ENCODE measurements around the gene UVSSA.
"Not testable (repeated sequence)": the region's sequence is repeated elsewhere in the genome, so short reads cannot be mapped to it uniquely, and the experiment has no call there.

UVSSA gene

GRCh38 chr4:1331591-1332353 is 15.2 kb upstream of the UVSSA start:
- no peak for DNase-seq

DNA sequence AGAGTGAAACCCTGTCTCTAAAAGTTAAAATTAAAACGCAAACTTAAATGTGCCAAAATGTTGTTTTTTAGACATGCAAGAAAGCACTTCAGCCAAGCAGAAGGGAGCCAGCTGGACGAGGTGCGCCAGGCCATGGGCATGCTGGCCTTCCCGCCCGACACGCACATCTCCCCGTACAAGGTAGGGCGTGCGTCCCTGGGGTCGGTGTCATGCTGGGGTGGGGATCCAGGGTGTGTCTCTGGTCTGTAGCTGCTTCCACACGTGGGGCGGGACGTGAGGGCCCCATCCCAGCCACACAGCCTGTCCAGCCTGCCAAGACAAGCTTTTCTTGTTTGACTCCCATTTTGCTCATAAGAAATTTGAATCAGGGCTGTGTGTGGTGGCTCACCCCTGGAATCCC is 14.3 kb upstream of the UVSSA start:
- DNase-seq: no peak

- no peak for DNase-seq
Measured at GRCh38 chr4:1333256-1333655, 13.8 kb upstream of the UVSSA start.

GRCh38 chr4:1333851-1334578 is 13.0 kb upstream of the UVSSA start:
- not testable (repeated sequence) for DNase-seq

DNA sequence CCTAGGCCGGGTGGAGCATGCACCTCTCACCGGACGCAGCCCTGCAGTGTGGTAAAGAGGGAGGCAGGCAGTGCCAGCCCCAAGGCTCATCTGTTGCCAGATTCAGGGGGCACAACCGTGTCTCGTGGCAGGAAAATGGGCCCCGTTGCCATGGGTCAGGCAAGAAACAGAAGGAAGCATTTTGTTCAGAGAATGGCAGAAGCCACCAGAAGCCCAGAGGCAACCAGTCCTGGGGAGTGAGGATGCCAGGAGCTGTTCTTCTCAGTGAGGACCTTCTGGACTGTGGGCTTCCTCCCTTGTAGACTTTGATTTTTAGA is 12.5 kb upstream of the UVSSA start:
- DNase-seq: no peak

DNA sequence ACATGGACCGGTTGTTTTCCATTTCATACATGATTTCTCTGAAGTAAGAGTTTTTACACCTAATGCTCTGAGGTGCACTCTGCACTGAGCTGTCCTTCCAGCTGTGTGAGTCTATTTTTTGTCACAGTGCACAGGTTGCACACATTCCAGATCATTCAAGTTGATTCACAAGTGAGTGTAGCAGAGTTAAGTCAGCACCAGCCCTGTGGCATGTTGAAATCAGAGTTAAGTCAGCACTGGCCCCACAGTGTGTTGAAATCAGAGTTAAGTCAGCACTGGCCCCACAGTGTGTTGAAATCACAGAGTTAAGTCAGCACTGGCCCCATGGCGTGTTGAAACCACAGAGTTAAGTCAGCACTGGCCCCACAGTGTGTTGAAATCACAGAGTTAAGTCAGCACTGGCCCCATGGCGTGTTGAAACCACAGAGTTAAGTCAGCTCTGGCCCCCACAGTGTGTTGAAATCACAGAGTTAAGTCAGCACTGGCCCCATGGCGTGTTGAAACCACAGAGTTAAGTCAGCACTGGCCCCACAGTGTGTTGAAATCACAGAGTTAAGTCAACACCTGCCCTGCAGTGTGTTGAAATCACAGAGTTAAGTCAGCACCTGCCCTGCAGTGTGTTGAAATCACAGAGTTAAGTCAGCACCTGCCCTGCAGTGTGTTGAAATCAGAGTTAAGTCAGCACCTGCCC is 11.7 kb upstream of the UVSSA start:
- DNase-seq: not testable (repeated sequence)

GRCh38 chr4:1336088-1336491 is 10.9 kb upstream of the UVSSA start:
- no peak for DNase-seq

DNA sequence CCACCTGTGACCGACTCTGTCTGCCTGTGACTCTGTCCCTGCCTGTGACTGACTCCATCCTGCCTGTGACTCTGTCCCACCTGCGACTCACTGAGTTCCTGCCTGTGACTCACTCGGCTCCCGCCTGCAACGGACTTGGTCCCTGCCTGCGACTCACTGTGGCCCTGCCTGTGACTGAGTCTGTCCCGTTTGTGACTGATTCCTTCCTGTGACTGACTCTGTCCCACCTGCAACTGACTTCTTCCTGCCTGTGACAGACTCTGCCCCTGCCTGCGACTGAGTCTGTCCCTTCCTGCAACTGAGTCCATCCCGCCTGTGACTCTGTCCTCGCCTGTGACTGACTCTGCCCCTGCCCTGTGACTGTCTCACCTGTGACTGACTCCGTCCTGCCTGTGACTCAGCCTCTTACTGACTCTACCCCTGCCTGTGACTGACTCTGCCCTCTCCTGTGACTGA is 9.6 kb upstream of the UVSSA start:
- no peak for DNase-seq

- DNase-seq: no peak
Measured at GRCh38 chr4:1337951-1338751, 8.9 kb upstream of the UVSSA start.

GRCh38 chr4:1338752-1339414 is 8.1 kb upstream of the UVSSA start:
- DNase-seq: no peak

DNA sequence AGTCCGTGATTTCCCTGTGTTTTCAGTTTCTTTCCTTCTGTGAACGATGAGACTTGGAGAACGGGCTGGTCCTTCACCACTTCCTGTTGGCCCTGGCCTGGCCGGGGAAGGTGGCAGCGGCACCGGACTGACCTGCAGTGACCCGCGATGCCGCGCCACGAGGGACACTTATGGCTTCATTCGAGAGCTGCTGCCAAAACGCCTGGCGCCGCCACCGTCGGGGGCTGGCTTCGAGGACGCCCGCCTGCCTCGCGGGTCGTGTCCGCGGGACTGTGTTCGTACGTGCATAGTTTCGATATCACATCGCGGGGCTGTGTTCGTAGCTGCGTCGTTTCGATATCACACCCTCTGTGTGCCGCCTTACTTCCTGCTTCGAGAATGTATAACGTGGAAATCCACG is 7.5 kb upstream of the UVSSA start:
- DNase-seq: no peak

DNA sequence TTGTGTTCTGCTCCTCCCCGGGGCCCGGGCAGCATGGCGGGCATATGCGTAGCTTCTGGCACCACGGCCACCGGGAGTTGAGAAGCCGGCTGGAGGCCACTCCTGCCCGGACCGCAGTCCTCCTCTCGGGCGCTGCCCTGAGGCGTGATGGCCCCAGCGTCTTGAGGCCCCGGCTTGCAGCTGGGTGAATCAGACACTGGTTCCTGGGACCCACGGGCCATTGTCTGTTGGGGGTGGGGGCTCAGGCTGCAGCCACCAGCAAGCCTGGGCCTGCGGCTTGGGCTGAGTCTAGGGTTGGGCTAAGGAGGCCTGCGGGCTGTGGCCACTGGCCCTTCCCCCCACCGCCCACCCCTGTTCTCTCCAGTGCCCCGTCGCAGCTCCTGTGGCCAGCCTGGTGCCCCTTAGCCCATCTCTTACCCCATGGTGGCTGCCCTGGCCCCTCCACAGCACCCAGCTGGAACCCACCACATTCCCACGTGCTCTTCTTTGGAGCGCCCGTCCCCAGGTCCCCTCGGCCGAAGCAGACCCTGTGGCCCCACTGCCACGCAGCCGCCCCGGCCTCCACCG is 6.7 kb upstream of the UVSSA start:
- DNase-seq: no peak

- DNase-seq: no peak
Measured at GRCh38 chr4:1340861-1341260, 6.1 kb upstream of the UVSSA start.

GRCh38 chr4:1342003-1342402 is 5.0 kb upstream of the UVSSA start:
- no peak for DNase-seq

- no peak for DNase-seq
Measured at GRCh38 chr4:1344696-1345095, 2.3 kb upstream of the UVSSA start.

- peak; percentile 58 for DNase-seq
Measured at GRCh38 chr4:1345903-1346780, 866 bp upstream of the UVSSA start.

GRCh38 chr4:1347410-1347864 is 429 bp downstream of the UVSSA start:
- DNase-seq: peak; percentile 64

DNA sequence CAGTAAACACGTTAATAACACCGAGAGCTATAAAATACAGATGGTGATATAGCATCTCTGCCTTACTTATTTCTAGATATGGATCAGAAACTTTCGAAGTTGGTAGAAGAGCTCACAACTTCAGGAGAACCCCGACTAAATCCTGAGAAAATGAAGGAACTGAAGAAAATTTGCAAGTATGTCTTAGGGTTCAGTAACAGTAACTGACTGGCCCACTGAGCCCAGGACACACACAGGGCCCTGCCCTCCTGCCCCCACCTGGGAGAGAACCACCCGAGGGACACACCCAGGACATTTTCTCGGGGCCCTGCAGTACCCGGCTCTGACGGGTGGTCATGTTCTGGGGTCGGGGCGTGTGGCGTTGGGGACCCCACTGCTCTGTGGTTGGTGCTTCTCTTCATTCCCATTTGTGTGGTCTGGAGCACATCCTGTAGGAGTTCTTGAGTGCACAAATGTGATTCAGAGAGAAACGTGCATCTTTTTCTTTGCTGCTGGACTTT is 1.1 kb downstream of the UVSSA start:
- DNase-seq: no peak

DNA sequence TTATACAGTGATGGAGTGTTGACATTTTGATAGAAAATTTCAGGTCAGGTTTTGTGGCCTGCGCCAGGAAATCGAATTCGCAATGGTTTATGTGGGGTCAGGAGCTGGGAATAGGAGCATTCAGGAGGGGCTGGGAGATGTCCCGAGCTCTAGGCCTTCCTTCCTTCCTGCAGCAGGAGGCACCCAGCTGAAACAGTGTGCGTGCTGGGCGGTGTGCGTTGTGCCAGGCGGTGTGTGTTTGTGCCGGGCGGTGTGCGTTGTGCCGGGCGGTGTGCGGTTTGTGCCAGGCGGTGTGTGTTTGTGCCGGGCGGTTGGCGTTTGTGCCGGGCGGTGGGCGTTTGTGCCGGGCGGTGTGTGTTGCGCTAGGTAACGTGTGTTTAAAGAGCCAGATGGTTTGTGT is 1.7 kb downstream of the UVSSA start:
- DNase-seq: no peak

DNA sequence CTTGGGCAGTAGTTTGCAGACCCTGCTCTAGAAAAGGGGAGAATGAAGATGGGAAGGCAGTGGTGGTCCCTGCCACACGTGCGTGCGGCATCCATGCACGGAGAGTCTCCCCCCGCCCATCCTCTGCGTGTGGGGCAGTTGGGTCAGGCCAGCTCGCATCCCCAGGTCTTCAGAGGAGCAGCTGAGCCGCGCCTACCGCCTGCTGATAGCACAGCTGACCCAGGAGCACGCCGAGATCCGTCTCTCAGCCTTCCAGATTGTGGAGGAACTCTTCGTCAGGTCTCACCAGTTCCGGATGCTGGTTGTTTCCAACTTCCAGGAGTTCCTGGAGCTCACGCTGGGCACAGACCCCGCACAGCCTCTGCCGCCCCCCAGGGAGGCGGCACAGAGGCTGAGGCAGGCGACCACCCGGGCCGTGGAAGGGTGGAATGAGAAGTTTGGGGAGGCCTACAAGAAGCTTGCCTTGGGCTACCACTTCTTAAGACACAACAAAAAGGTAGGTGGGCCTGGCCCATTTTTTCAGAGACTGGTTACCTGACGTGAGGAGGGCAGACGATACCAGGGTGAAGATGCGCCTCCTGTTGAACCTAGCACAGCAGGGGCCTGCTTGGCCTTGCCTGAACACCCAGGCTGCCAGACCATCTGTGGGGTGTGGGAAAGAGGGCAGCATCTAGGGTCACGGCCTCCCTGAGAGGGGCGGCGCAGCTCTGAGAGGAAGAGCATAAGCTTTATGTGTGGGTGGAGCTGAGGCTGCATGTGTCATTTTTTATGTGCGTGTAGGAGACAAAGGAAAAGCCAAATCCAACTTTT is 2.6 kb downstream of the UVSSA start:
- DNase-seq: no peak

All from NCI-H146 (cell line).